ENCODE results near the gene ORAI3.

Gene ORAI3

GRCh38 chr16:30947859-30948666 lies 805 bp upstream of the ORAI3 start:
- peak; percentile 46 for DNase-seq

GRCh38 chr16:30949650-30950515 lies 1.0 kb downstream of the ORAI3 start:
- peak; percentile 27 for DNase-seq

- DNase-seq: no peak
Measured at GRCh38 chr16:30950516-30951065, 1.7 kb downstream of the ORAI3 start.

- DNase-seq: no peak
Measured at GRCh38 chr16:30951193-30951592, 2.3 kb downstream of the ORAI3 start.

GRCh38 chr16:30951750-30952149 lies 2.9 kb downstream of the ORAI3 start:
- DNase-seq: no peak

GRCh38 chr16:30953111-30953510 lies 4.2 kb downstream of the ORAI3 start:
- no peak for DNase-seq

GRCh38 chr16:30953511-30954124 lies 4.8 kb downstream of the ORAI3 start:
- DNase-seq: peak; percentile 63

GRCh38 chr16:30954993-30955392 lies 6.1 kb downstream of the ORAI3 start:
- DNase-seq: no peak

GRCh38 chr16:30956601-30957455 lies 8.0 kb downstream of the ORAI3 start:
- peak; percentile 77 for DNase-seq

GRCh38 chr16:30957456-30958174 lies 8.7 kb downstream of the ORAI3 start, which contains the start of gene SETD1A:
Gene SETD1A, plus strand, starts transcription at chr16:30957754. Its CDS starts 978 bp downstream, at chr16:30958732.
- peak; percentile 96 for DNase-seq

- no peak for DNase-seq
Measured at GRCh38 chr16:30958175-30959079, 9.6 kb downstream of the ORAI3 start.

GRCh38 chr16:30961384-30961783 lies 12.5 kb downstream of the ORAI3 start:
- DNase-seq: no peak

- no peak for DNase-seq
Measured at GRCh38 chr16:30963925-30964511, 15.2 kb downstream of the ORAI3 start.

- no peak for DNase-seq
Measured at GRCh38 chr16:30964574-30965226, 15.8 kb downstream of the ORAI3 start.

GRCh38 chr16:30965436-30965835 lies 16.6 kb downstream of the ORAI3 start:
- DNase-seq: no peak

GRCh38 chr16:30966033-30966619 lies 17.3 kb downstream of the ORAI3 start:
- no peak for DNase-seq

GRCh38 chr16:30967795-30968194 lies 18.9 kb downstream of the ORAI3 start:
- no peak for DNase-seq

- DNase-seq: no peak
Measured at GRCh38 chr16:30969246-30969842, 20.5 kb downstream of the ORAI3 start.

All from CD4-positive, alpha-beta T cell treated with Interferon gamma for 1 hour (primary cell).